Measurements from ENCODE around the gene PCDHGA11.

DNA sequence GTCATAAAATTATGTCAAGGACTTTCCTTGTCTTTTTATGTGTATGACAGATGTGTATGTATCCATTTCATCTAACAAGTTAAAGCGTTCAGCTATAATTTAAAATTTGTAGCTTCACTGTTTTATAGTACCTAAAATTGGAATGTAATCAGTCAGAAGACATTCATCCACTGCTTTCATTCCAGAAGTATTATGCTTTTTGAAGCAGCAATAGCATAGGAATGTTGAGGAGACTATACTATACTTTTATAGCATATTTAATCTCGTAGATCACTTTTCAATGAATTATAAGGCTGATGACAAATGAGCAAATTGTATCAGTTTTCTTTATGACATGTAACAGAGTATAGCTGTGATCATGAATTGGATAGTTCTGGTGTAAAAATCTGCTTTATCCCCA lies 16.4 kb downstream of the PCDHGA11 start:
- TF ChIP-seq, protein P1, sequence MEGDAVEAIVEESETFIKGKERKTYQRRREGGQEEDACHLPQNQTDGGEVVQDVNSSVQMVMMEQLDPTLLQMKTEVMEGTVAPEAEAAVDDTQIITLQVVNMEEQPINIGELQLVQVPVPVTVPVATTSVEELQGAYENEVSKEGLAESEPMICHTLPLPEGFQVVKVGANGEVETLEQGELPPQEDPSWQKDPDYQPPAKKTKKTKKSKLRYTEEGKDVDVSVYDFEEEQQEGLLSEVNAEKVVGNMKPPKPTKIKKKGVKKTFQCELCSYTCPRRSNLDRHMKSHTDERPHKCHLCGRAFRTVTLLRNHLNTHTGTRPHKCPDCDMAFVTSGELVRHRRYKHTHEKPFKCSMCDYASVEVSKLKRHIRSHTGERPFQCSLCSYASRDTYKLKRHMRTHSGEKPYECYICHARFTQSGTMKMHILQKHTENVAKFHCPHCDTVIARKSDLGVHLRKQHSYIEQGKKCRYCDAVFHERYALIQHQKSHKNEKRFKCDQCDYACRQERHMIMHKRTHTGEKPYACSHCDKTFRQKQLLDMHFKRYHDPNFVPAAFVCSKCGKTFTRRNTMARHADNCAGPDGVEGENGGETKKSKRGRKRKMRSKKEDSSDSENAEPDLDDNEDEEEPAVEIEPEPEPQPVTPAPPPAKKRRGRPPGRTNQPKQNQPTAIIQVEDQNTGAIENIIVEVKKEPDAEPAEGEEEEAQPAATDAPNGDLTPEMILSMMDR (IDR thresholded peaks at IDR 0.05; ENCODE audit: insufficient read depth, low read length), result no peak
- no peak for TF ChIP-seq GABPA (IDR thresholded peaks at IDR 0.05; ENCODE audit: low read depth)

All from HL-60 (cell line).